Panc1 (cell line): ENCODE results near the gene BMI1. TPM values are rescaled to one million over a fixed set of nuclear protein-coding genes. Genes with fewer than 3 reads are reported as not detected.

Source experiments
- ATAC-seq: fragments of 200-7000 bp; cut with Tn5 transposase; 2 replicates; pipeline ENCODE4 v1.9.1; 2020; ENCODE audit warnings: mild to moderate bottlenecking, moderate library complexity
- BruUV-seq: library from RNA; stranded (reverse); fragments of 400-500 nt; replicated peaks from 2 replicates; lab custom pipeline; 2021; lab: Mats Ljungman, UMichigan
- CTCF ChIA-PET: fragments of 300-600 bp; sonication (Branson Sonifier 250); formaldehyde crosslinking; loops from one replicate; lab custom pipeline; 2022; ENCODE audit warnings: antibody characterized with exemption; lab: Charles Lee
- POLR2A ChIA-PET: fragments of 300-600 bp; sonication (Branson Sonifier 250); formaldehyde crosslinking; loops from one replicate; lab custom pipeline; 2022; ENCODE audit warnings: antibody characterized with exemption; lab: Charles Lee
- DNase-seq: peaks from one replicate; pipeline ENCODE4 v3.0.0-alpha.2; 2010; ENCODE audit warnings: low read depth, low spot score
- H3K27ac ChIP-seq: 2 replicates; pipeline ENCODE4 v1.5.1; 2011; ENCODE audit warnings: mild to moderate bottlenecking, low read length, inconsistent platforms
- H3K27me3 ChIP-seq: fragments of 200-500 bp; sonication (Bioruptor generic); 2 replicates; pipeline ENCODE4 v1.6.0; 2014; ENCODE audit warnings: low read length, inconsistent platforms; ENCODE audit not compliant: control insufficient read depth, insufficient read depth
- H3K36me3 ChIP-seq: fragments of 200-500 bp; sonication (Bioruptor generic); 2 replicates; pipeline ENCODE4 v1.5.1; 2014; ENCODE audit warnings: inconsistent platforms, mild to moderate bottlenecking, low read length, moderate library complexity; ENCODE audit not compliant: control insufficient read depth, insufficient read depth
- H3K4me1 ChIP-seq: 2 replicates; pipeline ENCODE4 v1.5.1; 2011; ENCODE audit warnings: inconsistent platforms, mild to moderate bottlenecking, low read length, moderate library complexity; ENCODE audit not compliant: control insufficient read depth, insufficient read depth
- H3K4me3 ChIP-seq, 2 experiments: 2 replicates each; pipeline ENCODE4 v1.5.1; 2011 to 2012; ENCODE audit warnings: low read depth in 2 of 2, low read length in 2 of 2, mild to moderate bottlenecking in 2 of 2, inconsistent platforms in 1 of 2, moderate library complexity in 1 of 2
- H3K9me3 ChIP-seq: fragments of 200-500 bp; sonication (Bioruptor generic); 2 replicates; pipeline ENCODE4 v1.5.1; 2014; ENCODE audit warnings: low read depth, mild to moderate bottlenecking, inconsistent platforms, low read length, moderate library complexity; ENCODE audit not compliant: control insufficient read depth, insufficient read depth
- POLR2AphosphoS5 ChIP-seq: IDR thresholded peaks from 2 replicates; pipeline ENCODE4 v1.6.1; 2012; ENCODE audit warnings: mild to moderate bottlenecking, low read depth, low read length, moderate library complexity
- SIN3A ChIP-seq: IDR thresholded peaks from 2 replicates; pipeline ENCODE4 v1.6.1; 2012; ENCODE audit warnings: low read depth, mild to moderate bottlenecking, low read length, moderate library complexity, borderline replicate concordance; ENCODE audit not compliant: insufficient read depth
- TCF7L2 ChIP-seq: IDR thresholded peaks from 2 replicates; pipeline ENCODE4 v1.6.1; 2011; ENCODE audit warnings: mild to moderate bottlenecking, low read depth, low read length, inconsistent platforms
- in situ Hi-C: cut with HindIII; loops from 2 replicates; pipeline ENCODE4 v1.10.0; 2016; ENCODE audit warnings: low sequenced_read_pairs, low pct_unique_long_range_greater_than_20kb
- intact Hi-C: fragments of 100-400 bp; cut with micrococcal nuclease; formaldehyde crosslinking; loops from one replicate; pipeline ENCODE4 v1.10.0; 2022; ENCODE audit not compliant: unreplicated experiment
- total RNA-seq: library from RNA; stranded (reverse); gene quantifications from one replicate; pipeline ENCODE4 v1.2.1, GENCODE V29; 2021; ENCODE audit not compliant: unreplicated experiment
- TF ChIP-seq, protein P1 (sequence below), 2 experiments: IDR thresholded peaks; 2 replicates each; pipeline ENCODE4 v1.6.1; 2011 to 2012; ENCODE audit warnings: low read depth in 2 of 2, control low read depth in 1 of 2, low read length in 1 of 2, mild to moderate bottlenecking in 1 of 2, moderate library complexity in 1 of 2; ENCODE audit not compliant: insufficient read depth in 1 of 2
- TF ChIP-seq, protein P2 (sequence below): fragments of 450-650 bp; IDR thresholded peaks from 2 replicates; pipeline ENCODE4 v1.5.1; 2017; ENCODE audit warnings: mild to moderate bottlenecking

Gene BMI1
- total RNA-seq, 1 experiment from 2014 or later: 55.1 TPM

DNA sequence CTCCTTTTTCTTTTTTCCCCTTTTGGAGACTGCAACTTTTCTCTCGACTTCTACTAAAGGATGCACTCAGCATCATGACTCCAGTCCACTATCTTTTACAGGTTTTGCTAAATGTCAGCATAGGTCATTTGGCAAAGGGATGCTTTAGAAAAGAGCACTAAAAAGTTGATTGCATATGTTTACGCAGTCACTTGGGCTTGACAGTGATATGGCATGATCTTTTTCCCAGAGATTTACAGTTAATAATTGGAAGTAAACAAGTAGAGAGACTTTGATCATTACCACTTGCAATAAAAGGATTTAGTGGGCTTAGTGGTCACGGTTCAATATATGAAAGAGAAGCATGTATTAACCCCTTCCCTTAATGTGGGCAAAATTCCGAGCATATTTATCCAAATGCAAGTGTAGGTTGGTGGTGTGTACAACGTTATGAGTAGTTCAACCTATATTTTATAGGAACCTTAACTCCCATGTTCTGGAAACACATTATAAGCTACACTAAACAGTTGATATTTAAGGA is 1.8 kb downstream of the BMI1 start:
- Histone ChIP-seq H3K36me3 (peaks cover 4% of the 10 kb centered on the region), H3K27ac (peak overlapping the region; percentile 71), H3K27me3 (no peaks in the 10 kb centered on the region; the same call in 1 of the 2 replicates), H3K4me3 (peak overlapping the region; percentile 59 to 63), H3K4me1 (peaks cover 30% of the 10 kb centered on the region), H3K9me3 (no peaks in the 10 kb centered on the region)
- DNase-seq: no peak
- POLR2A ChIA-PET: interaction anchor here (0.6 to 0.7 kb wide), 2 partner anchors 17 to 807 kb away, joined by 4 to 5 read pairs; no protein-coding TSS in a partner anchor
- in situ Hi-C loops: no loop called here
- intact Hi-C loops: no loop called here
- no TSS peak for BruUV-seq
- TF ChIP-seq SIN3A: no peak
- TF ChIP-seq, protein P1, sequence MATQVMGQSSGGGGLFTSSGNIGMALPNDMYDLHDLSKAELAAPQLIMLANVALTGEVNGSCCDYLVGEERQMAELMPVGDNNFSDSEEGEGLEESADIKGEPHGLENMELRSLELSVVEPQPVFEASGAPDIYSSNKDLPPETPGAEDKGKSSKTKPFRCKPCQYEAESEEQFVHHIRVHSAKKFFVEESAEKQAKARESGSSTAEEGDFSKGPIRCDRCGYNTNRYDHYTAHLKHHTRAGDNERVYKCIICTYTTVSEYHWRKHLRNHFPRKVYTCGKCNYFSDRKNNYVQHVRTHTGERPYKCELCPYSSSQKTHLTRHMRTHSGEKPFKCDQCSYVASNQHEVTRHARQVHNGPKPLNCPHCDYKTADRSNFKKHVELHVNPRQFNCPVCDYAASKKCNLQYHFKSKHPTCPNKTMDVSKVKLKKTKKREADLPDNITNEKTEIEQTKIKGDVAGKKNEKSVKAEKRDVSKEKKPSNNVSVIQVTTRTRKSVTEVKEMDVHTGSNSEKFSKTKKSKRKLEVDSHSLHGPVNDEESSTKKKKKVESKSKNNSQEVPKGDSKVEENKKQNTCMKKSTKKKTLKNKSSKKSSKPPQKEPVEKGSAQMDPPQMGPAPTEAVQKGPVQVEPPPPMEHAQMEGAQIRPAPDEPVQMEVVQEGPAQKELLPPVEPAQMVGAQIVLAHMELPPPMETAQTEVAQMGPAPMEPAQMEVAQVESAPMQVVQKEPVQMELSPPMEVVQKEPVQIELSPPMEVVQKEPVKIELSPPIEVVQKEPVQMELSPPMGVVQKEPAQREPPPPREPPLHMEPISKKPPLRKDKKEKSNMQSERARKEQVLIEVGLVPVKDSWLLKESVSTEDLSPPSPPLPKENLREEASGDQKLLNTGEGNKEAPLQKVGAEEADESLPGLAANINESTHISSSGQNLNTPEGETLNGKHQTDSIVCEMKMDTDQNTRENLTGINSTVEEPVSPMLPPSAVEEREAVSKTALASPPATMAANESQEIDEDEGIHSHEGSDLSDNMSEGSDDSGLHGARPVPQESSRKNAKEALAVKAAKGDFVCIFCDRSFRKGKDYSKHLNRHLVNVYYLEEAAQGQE (IDR thresholded peaks at IDR 0.05; ENCODE audit: insufficient read depth in 1 of 2, low read depth in 2 of 2, low read length in 1 of 2): no peak
- no peak for TF ChIP-seq TCF7L2
- no peak for TF ChIP-seq POLR2AphosphoS5
- TF ChIP-seq, protein P2, sequence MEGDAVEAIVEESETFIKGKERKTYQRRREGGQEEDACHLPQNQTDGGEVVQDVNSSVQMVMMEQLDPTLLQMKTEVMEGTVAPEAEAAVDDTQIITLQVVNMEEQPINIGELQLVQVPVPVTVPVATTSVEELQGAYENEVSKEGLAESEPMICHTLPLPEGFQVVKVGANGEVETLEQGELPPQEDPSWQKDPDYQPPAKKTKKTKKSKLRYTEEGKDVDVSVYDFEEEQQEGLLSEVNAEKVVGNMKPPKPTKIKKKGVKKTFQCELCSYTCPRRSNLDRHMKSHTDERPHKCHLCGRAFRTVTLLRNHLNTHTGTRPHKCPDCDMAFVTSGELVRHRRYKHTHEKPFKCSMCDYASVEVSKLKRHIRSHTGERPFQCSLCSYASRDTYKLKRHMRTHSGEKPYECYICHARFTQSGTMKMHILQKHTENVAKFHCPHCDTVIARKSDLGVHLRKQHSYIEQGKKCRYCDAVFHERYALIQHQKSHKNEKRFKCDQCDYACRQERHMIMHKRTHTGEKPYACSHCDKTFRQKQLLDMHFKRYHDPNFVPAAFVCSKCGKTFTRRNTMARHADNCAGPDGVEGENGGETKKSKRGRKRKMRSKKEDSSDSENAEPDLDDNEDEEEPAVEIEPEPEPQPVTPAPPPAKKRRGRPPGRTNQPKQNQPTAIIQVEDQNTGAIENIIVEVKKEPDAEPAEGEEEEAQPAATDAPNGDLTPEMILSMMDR: no peak
- CTCF ChIA-PET: no interaction called here
- no peak for ATAC-seq

DNA sequence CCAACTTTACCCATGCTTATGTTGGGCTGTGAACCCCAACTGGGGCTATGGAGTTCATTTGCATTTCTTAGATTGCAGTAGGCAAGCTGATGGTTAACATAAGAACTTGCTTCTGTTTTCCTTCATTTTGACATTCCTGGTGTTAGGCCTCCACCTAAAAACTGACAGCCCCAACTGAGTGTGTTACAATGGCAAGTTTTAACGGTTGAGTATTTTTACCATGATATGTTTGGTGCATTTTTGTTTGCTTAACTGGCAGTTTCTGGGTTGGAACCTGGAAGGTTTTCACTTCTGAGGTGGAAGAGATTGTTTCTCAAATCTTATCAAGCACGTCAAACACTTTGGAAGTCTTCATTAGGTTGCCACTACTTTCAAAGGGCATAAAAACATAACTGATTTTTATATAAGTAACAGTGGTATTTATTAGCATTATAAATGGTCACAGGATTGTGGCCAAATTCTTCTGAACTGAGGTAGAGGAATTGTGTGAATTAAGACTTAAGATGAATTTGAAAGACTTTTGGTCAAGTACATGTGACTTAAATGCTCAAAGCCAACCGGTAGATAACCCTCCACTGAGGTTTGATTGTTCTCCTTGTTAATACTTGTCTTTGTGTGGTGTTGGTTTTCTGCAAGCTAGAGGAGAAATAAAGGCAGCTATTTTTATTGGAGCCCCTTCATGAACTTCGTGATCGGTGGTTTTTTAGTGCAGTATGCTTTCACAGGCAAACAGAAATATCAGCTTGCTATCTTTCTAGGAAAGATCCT is 2.8 kb downstream of the BMI1 start:
- ATAC-seq (no peak), DNase-seq (no peak)
- no peaks in the 10 kb centered on the region; the same call in 1 of the 2 replicates for H3K27me3 ChIP-seq
- H3K27ac ChIP-seq: no peak overlapping the region
- no TSS peak for BruUV-seq
- ChIA-PET POLR2A (interaction anchor here (0.7 kb wide), 1 partner anchor 808 kb away, joined by 5 read pairs; no protein-coding TSS in a partner anchor), CTCF (no interaction called here)
- TF ChIP-seq, protein P2: no peak
- TF ChIP-seq TCF7L2: no peak
- no peak for TF ChIP-seq SIN3A
- TF ChIP-seq, protein P1 (IDR thresholded peaks at IDR 0.05; ENCODE audit: insufficient read depth in 1 of 2, low read depth in 2 of 2, low read length in 1 of 2): no peak
- no peak for TF ChIP-seq POLR2AphosphoS5
- intact Hi-C loops (no loop called here), in situ Hi-C loops (no loop called here)
- peak overlapping the region in 1 of 2 experiments; percentile 16; a peak in 2 of 4 replicates for H3K4me3 ChIP-seq
- H3K36me3 ChIP-seq: peaks cover 9% of the 10 kb centered on the region
- H3K4me1 ChIP-seq: peaks cover 23% of the 10 kb centered on the region
- no peaks in the 10 kb centered on the region for H3K9me3 ChIP-seq
